CD14-positive monocyte (primary cell): ENCODE data around the gene IL18BP. TPM values are rescaled to one million over a fixed set of nuclear protein-coding genes. Genes with fewer than 3 reads are reported as not detected.

ENCODE experiments used
- DNase-seq, 3 donors: peaks; one replicate each; pipeline ENCODE4 v3.0.0-alpha.2; 2011 to 2022
- H2AFZ ChIP-seq: 2 replicates; pipeline ENCODE4 v1.6.0; 2012; ENCODE audit warnings: mild to moderate bottlenecking, low read depth, low read length, inconsistent platforms; ENCODE audit not compliant: insufficient read depth, poor library complexity, severe bottlenecking
- H3K27ac ChIP-seq, 2 donors: 1 replicate in 1 of 2; 2 replicates in 1 of 2; pipeline ENCODE4 v1.5.1; 2012 to 2013; ENCODE audit warnings: low read length in 2 of 2, control low read depth in 1 of 2, inconsistent platforms in 1 of 2, low read depth in 1 of 2, mild to moderate bottlenecking in 1 of 2
- H3K27me3 ChIP-seq, 2 donors: one replicate each; pipeline versions ENCODE4 v1.6.0 to v1.6.1; 2011 to 2013; ENCODE audit warnings: low read length in 2 of 2; ENCODE audit not compliant: control insufficient read depth in 2 of 2, insufficient read depth in 2 of 2
- H3K36me3 ChIP-seq, 2 donors: replicated peaks in 1 of 2; 1 replicate in 1 of 2; 2 replicates in 1 of 2; pipeline versions ENCODE4 v1.5.1 to v1.6.1; 2012 to 2013; ENCODE audit warnings: low read length in 2 of 2, control low read depth in 1 of 2, inconsistent platforms in 1 of 2, mild to moderate bottlenecking in 1 of 2; ENCODE audit not compliant: insufficient read depth in 2 of 2, control insufficient read depth in 1 of 2
- H3K4me1 ChIP-seq, 2 donors: 1 replicate in 1 of 2; 2 replicates in 1 of 2; pipeline versions ENCODE4 v1.5.1 to v1.6.1; 2012 to 2013; ENCODE audit warnings: low read length in 2 of 2, control low read depth in 1 of 2, inconsistent platforms in 1 of 2, mild to moderate bottlenecking in 1 of 2, moderate library complexity in 1 of 2; ENCODE audit not compliant: insufficient read depth in 2 of 2, control insufficient read depth in 1 of 2
- H3K4me2 ChIP-seq: replicated peaks from 2 replicates; pipeline ENCODE3; 2012; ENCODE audit warnings: low read length, moderate library complexity, mild to moderate bottlenecking; ENCODE audit not compliant: poor library complexity, severe bottlenecking; ENCODE audit errors: extremely low read depth
- H3K4me3 ChIP-seq, 3 experiments: fragments of 200-600 bp in 1 of 3; sonication (generic) in 1 of 3; replicated peaks in 1 of 3; 1 replicate in 2 of 3; 2 replicates in 1 of 3; pipeline ENCODE4 v1.5.1; 2011 to 2013; ENCODE audit warnings: low read length in 3 of 3, mild to moderate bottlenecking in 3 of 3, control low read depth in 2 of 3, low read depth in 2 of 3, inconsistent platforms in 1 of 3, moderate library complexity in 1 of 3
- H3K79me2 ChIP-seq: 2 replicates; pipeline ENCODE4 v1.6.0; 2012; ENCODE audit warnings: mild to moderate bottlenecking, control low read depth, inconsistent platforms, low read length, moderate library complexity; ENCODE audit not compliant: insufficient read depth
- H3K9ac ChIP-seq: 2 replicates; pipeline ENCODE4 v1.6.0; 2017; ENCODE audit warnings: low read length, mild to moderate bottlenecking; ENCODE audit not compliant: insufficient read depth, poor library complexity, severe bottlenecking
- H3K9me3 ChIP-seq, 2 donors: replicated peaks in 1 of 2; 1 replicate in 1 of 2; 2 replicates in 1 of 2; pipeline versions ENCODE4 v1.5.1 to v1.6.1; 2012 to 2013; ENCODE audit warnings: low read length in 2 of 2, control low read depth in 1 of 2; ENCODE audit not compliant: control insufficient read depth in 1 of 2, insufficient read depth in 1 of 2
- H4K20me1 ChIP-seq: 2 replicates; pipeline ENCODE4 v1.6.0; 2012; ENCODE audit warnings: mild to moderate bottlenecking, low read length, control low read depth, moderate library complexity; ENCODE audit not compliant: insufficient read depth
- H3K27ac Mint-ChIP-seq, 7 donors: one replicate each; pipeline ENCODE4 v1.8.0; 2020; ENCODE audit warnings: mild to moderate bottlenecking in 7 of 7, mixed read lengths in 7 of 7, moderate library complexity in 6 of 7, inconsistent platforms in 2 of 7
- H3K27me3 Mint-ChIP-seq, 3 donors: one replicate each; pipeline ENCODE4 v1.8.0; 2021 to 2022; ENCODE audit warnings: low read depth in 3 of 3, mild to moderate bottlenecking in 3 of 3, mixed read lengths in 3 of 3, moderate library complexity in 3 of 3, inconsistent platforms in 1 of 3
- H3K36me3 Mint-ChIP-seq, 2 donors: one replicate each; pipeline ENCODE4 v1.8.0; 2020; ENCODE audit warnings: mixed read lengths in 2 of 2, inconsistent platforms in 1 of 2, mild to moderate bottlenecking in 1 of 2
- H3K4me1 Mint-ChIP-seq: one replicate; pipeline ENCODE4 v1.8.0; 2020; ENCODE audit warnings: mild to moderate bottlenecking, mixed read lengths
- H3K4me3 Mint-ChIP-seq, 2 donors: one replicate each; pipeline ENCODE4 v1.8.0; 2020; ENCODE audit warnings: mild to moderate bottlenecking in 2 of 2, mixed read lengths in 2 of 2, moderate library complexity in 1 of 2
- H3K9me3 Mint-ChIP-seq, 7 donors: one replicate each; pipeline ENCODE4 v1.8.0; 2020 to 2022; ENCODE audit warnings: mixed read lengths in 7 of 7, mild to moderate bottlenecking in 6 of 7, moderate library complexity in 6 of 7, inconsistent platforms in 2 of 7
- CTCF ChIP-seq: fragments of 200-600 bp; IDR thresholded peaks from one replicate; pipeline ENCODE4 v1.8.0; 2022; ENCODE audit warnings: antibody characterized with exemption, mild to moderate bottlenecking
- WGBS: methylation state at CpG from one replicate; pipeline ENCODE4 v1.1.5; 2013; ENCODE audit warnings: missing lambda C conversion rate; ENCODE audit not compliant: insufficient coverage; 5-methylcytosine and 5-hydroxymethylcytosine counted together
- intact Hi-C, 2 donors: fragments of 100-400 bp; cut with micrococcal nuclease; formaldehyde crosslinking; loops; one replicate each; pipeline versions ENCODE4 v1.15.0 to v1.15.1; 2023
- polyA plus RNA-seq, 3 donors: library from polyadenylated mRNA; depleted of rRNA in 1 of 3; unstranded in 2 of 3; stranded (reverse) in 1 of 3; fragments of 300-500 nt in 2 of 3; fragments of >200 nt in 1 of 3; fragmentation: Illumina TruSeq in 2 of 3; gene quantifications; 1 replicate in 2 of 3; 2 replicates in 1 of 3; pipeline ENCODE4 v1.2.3, GENCODE V29; 2012 to 2021

Gene IL18BP
- polyA plus RNA-seq, 3 donors, result 7.4 to 32.3 (median 8.3) TPM

- peak overlapping the region; percentile 93 for H3K4me2 ChIP-seq
- no peak for DNase-seq
These were observed 41.2 kb downstream of the IL18BP start for GRCh38 chr11:72039856-72040401.

More at GRCh38 chr11:72039856-72040401, 41.2 kb downstream of the IL18BP start:
- Mint-ChIP-seq H3K4me3 (no peak overlapping the region), H3K27me3 (no peaks in the 10 kb centered on the region), H3K27ac (no peak overlapping the region), H3K9me3 (no peaks in the 10 kb centered on the region), H3K36me3 (peaks cover 28 to 38% of the 10 kb centered on the region in 2 donors), H3K4me1 (peaks cover 6% of the 10 kb centered on the region)
- H3K9ac ChIP-seq, result peak overlapping the region; percentile 82
- H3K27ac ChIP-seq, result peak overlapping the region; percentile 82 to 95
- H3K36me3 ChIP-seq, result peaks cover 9 to 42% of the 10 kb centered on the region in 2 donors
- TF ChIP-seq CTCF, result no peak
- peaks cover 33 to 42% of the 10 kb centered on the region in 2 donors for H3K4me1 ChIP-seq
- H3K79me2 ChIP-seq, result peaks cover 98% of the 10 kb centered on the region
- no peaks in the 10 kb centered on the region for H3K9me3 ChIP-seq
- H3K4me3 ChIP-seq, result peak overlapping the region; percentile 68 to 94 (median 89)
- WGBS, result 20% methylated on average over 6 of the region's 6 CpGs
- intact Hi-C loops, result loop anchor here in 1 of 2 donors (5.0 kb wide), 2 partner anchors 37 to 52 kb away; no protein-coding TSS in a partner anchor
- no peaks in the 10 kb centered on the region for H3K27me3 ChIP-seq
- peak overlapping the region; percentile 97 for H2AFZ ChIP-seq
- peaks cover 27% of the 10 kb centered on the region for H4K20me1 ChIP-seq
